ENCODE measurements around the gene LSG1.
A peak's percentile ranks its signal among the peaks of the same experiment; 100 is the strongest.

The LSG1 gene

DNA sequence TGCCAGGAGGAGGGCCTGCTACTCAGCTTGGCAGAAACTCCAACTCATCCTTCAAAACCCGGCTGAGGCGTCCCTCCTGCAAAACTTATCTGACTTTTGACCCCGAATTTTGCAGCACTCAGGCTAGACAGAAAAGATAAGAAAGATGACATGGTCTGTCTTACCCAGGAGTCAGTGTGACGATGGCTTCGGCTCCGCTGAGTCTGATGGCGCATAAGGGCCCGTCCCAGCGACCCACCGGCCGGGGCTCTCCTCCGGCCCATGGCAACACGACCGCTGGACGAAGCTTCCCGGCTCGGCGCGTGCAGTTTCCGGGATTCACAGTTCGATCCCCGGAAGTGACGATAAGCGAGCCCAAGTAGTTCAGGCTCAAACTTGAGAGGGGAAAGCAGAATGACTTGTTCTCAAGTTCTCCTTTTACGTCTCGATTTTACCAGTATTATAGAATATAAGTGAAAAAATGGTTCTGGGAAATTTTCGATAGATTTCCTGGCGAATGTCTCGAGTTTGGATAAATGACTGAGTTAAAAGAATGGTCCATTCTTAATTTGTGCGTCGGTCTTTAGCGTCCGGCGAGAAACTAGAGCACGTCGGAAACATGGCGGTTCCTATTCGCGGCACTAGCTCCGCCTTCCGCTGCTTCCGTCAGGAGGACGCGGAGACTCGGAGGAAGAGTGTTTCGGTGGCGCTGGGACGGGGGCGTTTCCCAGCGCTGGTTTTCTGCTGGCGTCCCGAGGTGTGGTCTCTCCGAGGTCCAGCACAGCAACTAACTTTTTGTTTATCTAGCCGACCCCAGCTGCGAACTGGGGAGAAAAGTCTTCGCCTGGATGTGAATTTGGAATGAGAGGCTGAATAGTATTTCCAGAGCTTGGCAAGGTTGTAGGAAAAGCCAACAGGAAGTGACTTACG is at the start of gene LSG1:
Gene LSG1, minus strand, starts transcription at position 292 of the 909 bp plus-strand sequence. Its CDS starts 29 bp downstream, at position 263.
- DNase-seq, result peak; percentile 99

DNA sequence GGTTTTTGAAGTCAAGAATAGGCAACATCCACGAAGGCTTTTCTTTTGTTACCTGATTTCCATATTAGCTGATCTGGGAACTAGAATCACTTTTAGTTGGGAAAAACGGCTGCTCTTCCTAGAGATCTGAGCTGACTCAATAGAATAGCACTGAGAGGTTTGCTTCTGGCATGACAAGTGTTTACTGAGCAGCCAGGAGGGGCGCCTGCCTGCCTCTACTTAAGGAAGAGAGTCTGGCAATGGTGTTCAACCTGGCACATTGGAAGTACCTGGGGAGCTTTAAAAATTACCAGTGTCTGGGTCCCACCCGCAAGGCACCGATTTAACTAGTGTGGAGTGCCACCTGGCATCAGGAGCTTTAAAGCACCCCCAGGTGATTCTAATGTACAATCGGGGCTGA is 48.1 kb upstream of the LSG1 start:
- DNase-seq, result peak; percentile 85

DNA sequence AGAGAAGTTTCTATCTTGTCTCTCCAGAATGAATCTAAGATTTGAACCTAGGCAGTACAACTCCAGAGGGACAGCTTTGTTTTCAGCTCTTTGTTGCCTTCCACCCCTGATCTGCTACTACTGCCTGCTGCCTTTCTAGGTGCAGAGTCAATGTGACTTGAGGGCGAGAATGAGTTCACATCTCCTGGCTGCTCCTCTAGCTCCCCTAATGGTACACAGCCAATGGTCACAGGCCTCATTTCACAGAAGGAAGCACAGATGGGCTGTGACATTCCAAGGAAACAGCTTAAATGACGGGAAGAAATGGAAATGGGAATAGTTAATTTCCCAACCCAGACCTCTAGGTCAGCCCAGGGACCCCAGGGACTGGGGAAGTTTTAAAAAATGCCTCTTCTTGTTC is 46.1 kb upstream of the LSG1 start:
- DNase-seq, result no peak

DNA sequence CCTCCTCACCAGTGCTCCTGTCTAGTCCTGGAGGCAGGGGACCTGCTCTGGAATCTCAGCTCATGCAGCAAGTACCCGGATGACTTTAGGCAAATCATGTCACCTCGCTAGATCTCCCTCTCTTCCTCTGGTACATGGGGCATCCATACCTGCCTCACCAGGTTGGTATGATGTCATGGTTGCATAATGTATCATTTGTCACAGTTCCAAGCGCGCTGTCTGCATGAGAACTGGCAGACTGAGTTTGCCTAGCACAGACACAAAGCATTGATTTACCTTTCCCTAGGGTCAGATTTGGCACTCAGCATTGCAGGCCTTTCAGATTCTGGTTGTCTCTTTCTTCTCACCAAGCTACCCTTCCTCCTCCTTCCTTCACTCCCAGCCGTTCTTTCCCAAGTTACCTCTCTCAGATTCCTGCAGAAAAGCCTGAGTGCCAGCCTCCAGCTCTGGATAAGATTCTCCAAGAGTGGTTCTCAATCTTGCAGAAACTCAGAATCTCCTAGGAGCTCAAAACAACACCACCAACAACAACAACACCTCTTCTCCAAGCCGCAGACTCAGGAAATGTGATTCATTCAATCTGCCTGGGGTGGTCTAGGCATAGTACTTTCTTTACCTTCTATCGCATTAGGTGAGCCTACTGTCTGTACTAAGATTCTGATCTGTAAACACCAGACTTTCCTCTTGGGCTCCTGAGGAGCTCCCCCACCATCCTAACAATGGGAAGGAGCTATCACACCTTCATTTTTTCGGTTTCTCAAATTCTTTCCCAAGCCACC is 43.2 kb upstream of the LSG1 start:
- peak; percentile 35 for DNase-seq

GRCh38 chr3:194714564-194714963 is 42.6 kb upstream of the LSG1 start:
- DNase-seq, result no peak

- DNase-seq, result no peak
These were observed 42.1 kb upstream of the LSG1 start for GRCh38 chr3:194714137-194714455.

DNA sequence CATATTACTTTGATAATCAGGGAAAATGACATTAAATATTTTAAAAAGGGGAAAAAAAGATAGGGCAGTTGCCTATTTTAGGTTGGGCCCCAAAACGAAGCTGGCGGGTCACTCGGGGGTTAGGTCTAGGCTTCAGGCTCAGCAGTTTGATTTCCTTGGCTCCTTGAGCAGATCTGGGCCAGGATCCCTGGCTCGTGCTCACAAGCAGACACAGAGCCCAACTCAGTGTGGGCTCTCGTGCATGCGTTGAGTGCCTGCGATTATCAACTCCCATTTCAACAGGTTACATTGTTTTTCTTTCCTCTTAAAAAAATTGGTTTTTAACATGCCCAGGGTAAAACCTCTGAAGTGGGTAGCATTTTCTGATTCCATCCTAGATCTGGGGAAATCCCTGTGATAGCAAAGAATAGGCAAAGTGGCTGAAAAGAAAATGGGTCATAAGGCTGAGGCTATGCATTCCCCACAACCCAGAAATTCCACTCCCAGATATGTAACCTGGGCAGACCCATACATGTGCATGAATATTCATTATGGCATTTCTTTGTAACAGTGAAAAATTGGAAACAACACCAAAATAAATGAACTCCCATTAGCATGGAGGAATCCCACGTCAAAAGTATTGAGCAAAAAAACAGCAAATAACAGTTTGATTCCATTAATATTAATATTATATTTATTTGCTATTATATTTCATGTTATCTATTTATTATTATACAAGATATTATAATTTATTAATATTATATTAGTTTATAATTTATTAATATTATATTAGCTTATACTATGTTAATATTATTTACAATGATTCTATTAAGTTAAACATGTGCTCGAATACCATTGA is 41.5 kb upstream of the LSG1 start:
- DNase-seq, result no peak

- no peak for DNase-seq
These were observed 39.9 kb upstream of the LSG1 start for GRCh38 chr3:194711913-194712312.

- DNase-seq, result no peak
These were observed 39.3 kb upstream of the LSG1 start for GRCh38 chr3:194711286-194711685.

GRCh38 chr3:194707147-194707540 is 35.2 kb upstream of the LSG1 start:
- no peak for DNase-seq

- DNase-seq, result no peak
These were observed 33.8 kb upstream of the LSG1 start for GRCh38 chr3:194705761-194706160.

- no peak for DNase-seq
These were observed 33.2 kb upstream of the LSG1 start for GRCh38 chr3:194705227-194705626.

DNA sequence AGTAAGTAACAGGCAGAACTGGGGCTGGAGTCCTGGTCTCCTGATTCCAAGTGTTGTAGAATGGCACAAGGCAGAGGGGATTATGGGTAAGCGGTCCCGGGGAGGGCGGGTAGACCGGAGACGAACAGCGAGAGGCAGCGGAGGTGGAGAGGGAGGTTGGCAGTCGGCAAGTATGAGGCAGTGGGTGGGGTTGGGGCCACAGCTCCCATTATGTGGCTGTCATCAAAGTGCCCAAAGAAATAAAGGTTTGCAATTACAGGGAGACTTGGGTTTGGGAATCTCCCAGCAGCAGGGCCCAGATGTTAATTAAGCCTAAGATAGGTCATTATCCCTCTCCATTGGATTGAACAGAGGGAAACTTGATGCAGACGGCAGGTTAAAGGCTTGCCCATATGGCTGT is 30.6 kb upstream of the LSG1 start:
- DNase-seq, result no peak

- DNase-seq, result no peak
These were observed 24.7 kb upstream of the LSG1 start for GRCh38 chr3:194696702-194697101.

DNA sequence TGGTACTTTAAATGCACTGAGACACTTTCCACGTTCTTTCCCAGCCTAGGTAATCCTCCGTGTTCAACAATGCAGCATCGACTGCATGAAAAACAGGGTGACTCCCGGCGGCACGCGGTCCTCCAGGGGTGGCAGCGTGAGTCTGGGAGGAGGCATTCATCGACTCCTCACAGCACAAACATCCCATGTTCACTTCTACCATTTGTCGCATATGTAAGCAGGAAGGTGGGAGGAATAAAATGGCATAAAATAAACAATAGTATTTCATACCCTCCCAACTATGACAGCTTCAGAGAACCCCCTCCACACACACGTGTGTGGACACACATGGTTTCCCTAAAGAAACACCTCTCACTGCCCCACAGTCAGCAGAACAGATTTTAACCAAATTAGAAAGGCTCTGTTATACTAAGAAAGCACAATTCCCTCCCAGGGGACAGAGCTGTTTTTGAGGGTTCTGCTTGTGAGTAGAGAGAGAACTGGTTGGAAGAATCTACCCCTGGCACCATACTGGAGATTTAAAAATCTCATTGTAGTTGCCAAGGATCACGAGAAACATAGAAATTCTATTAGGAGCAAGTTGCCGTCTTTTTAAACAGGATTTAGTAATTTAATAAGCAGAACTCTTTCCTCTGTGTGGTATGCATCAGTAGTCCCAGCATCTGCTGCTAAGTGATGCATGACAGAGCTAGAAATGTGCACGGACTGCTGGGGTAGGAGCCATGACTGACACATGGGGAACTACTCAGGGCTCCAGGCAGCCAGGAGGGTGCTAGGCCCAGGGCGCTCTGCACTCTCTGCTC is 19.7 kb upstream of the LSG1 start:
- peak; percentile 53 for DNase-seq

DNA sequence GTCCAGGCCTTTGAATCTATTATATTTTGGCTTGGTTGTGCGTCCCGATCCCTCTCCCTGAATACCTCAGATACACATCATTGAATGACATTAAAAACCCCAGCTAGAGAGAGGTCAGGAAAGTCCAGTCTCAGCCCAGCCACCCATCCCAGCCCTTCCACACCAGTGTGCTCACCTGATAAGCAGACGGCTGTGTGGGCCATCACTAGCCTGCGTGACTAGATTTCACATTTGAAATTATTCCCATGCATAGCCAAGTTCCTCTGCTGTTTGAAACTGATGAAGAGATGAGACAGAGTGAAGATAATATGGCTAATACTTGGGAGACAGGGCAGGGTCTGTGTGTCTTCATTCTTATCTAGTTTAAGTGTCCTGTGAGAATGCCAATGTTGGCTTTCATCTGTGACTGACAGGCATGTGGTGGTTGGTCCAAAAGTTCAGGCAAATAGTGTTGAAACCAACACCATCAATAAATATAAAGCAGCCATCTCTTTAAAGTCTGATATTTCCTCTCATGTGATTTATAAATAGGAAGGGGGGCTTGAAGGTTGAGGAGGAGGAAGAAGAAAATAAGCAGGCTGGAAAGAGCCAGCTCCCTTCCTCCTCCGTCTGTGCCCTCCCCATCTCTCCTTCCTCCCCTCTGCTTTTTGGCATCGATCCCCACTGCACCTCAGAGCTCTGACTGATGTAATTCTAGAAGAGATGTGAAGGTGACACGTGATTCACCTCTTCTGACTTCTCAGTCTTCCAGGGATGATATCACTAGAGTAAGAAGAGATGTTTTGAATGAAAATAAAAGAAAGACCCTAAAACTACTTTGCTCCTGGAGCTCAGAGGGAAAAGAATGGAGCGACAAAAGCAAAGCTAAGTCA is 18.7 kb upstream of the LSG1 start:
- DNase-seq, result peak; percentile 51

DNA sequence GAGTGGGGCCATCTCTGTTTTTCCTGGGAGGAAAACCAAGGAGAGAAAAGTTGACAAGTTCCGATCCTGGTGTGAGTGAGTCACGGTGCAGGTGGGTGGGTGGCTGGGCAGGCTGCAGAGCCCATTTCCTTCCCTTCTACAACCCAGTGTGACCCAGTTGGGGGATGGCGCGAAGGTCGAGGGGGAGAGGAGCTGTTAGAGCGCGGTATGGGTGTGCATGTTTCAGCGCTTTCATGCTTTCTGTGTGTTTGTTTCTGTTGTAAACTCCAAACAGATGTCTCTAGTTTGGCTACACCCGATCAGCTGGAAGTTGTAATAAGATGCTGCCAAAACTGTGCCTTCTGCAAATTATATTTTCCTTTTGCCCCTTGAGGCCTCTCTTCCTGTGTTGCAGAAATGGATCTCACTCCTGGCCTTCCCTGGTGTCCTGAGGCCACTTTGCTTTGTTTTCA is 17.5 kb upstream of the LSG1 start:
- no peak for DNase-seq

DNA sequence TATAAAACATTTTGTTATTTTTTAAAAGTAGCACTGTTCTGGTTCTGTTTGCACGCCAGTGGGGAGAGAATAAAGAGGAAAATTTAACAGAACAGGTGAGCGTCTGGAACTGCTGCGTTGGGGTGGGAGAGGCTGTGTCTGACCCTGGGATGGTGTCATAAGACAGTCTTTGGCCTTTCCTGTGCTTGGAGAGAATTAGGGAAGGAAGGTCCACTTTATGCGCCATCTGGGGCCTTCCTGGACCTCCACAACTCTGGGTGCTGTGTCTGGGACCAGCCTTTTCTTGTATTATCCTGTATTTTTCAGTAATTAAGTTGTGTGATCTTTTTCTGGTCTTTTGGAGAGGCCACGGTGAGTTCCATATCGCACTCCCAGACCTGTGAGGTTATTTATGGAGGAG is 17.0 kb upstream of the LSG1 start:
- no peak for DNase-seq

- DNase-seq, result no peak
These were observed 16.3 kb upstream of the LSG1 start for GRCh38 chr3:194688200-194688740.

GRCh38 chr3:194687638-194688199 is 15.7 kb upstream of the LSG1 start:
- DNase-seq, result peak; percentile 43

Data from NCI-H345 (cell line).